HepG2 (cell line): Measurements from ENCODE around the gene HOXA5. TPM values are rescaled to one million over a fixed set of nuclear protein-coding genes. Genes with fewer than 3 reads are reported as not detected.

Source experiments
- GABPB1 ChIP-seq: IDR thresholded peaks from 2 replicates; pipeline ENCODE4 v1.6.1; 2016; ENCODE audit warnings: mild to moderate bottlenecking, missing genetic modification reagents, moderate library complexity, missing compliant biosample characterization
- HHEX ChIP-seq: IDR thresholded peaks from 2 replicates; pipeline ENCODE4 v1.6.1; 2016; ENCODE audit warnings: control low read depth
- RNF219 ChIP-seq: sonication (generic); formaldehyde crosslinking; IDR thresholded peaks from 2 replicates; pipeline ENCODE4 v1.5.0; 2020; ENCODE audit warnings: mild to moderate bottlenecking, missing genetic modification reagents
- TARDBP ChIP-seq: sonication (generic); formaldehyde crosslinking; IDR thresholded peaks from 2 replicates; pipeline ENCODE4 v1.8.0; 2022; ENCODE audit warnings: mild to moderate bottlenecking, missing genetic modification reagents
- TBX3 ChIP-seq: fragments of 450-650 bp; IDR thresholded peaks from 2 replicates; pipeline ENCODE4 v1.6.1; 2017; ENCODE audit warnings: antibody characterized with exemption, mild to moderate bottlenecking, inconsistent platforms, borderline replicate concordance
- ZBTB8A ChIP-seq: sonication (generic); formaldehyde crosslinking; IDR thresholded peaks from 2 replicates; pipeline ENCODE4 v1.4.0; 2020; ENCODE audit warnings: mild to moderate bottlenecking, low read depth, missing genetic modification reagents, borderline replicate concordance
- ZNF234 ChIP-seq: sonication (generic); formaldehyde crosslinking; conservative IDR thresholded peaks from 2 replicates; pipeline ENCODE4 v1.5.1; 2020; ENCODE audit warnings: mild to moderate bottlenecking, missing genetic modification reagents
- ZNF430 ChIP-seq: sonication (generic); formaldehyde crosslinking; IDR thresholded peaks from 2 replicates; pipeline ENCODE4 v1.9.0; 2021; ENCODE audit warnings: mild to moderate bottlenecking, missing genetic modification reagents
- ZNF446 ChIP-seq: sonication (generic); formaldehyde crosslinking; IDR thresholded peaks from 2 replicates; pipeline ENCODE4 v1.5.0; 2020; ENCODE audit warnings: mild to moderate bottlenecking, missing genetic modification reagents
- ZNF687 ChIP-seq: sonication (generic); formaldehyde crosslinking; IDR thresholded peaks from 2 replicates; pipeline ENCODE4 v1.5.1; 2020; ENCODE audit warnings: mild to moderate bottlenecking, missing genetic modification reagents, moderate library complexity
- ZNF790 ChIP-seq: sonication (generic); formaldehyde crosslinking; IDR thresholded peaks from 2 replicates; pipeline ENCODE4 v1.8.0; 2022; ENCODE audit warnings: missing genetic modification reagents, mild to moderate bottlenecking, borderline replicate concordance
- polyA plus RNA-seq, 8 experiments: library from polyadenylated mRNA; depleted of rRNA in 3 of 8; stranded (reverse) in 7 of 8; unstranded in 1 of 8; fragments of >200 nt; fragmentation: Illumina TruSeq in 4 of 8; extraction: Trizol in 4 of 8; gene quantifications; 2 replicates each; pipeline versions ENCODE4 v1.2.1 to v1.2.3, GENCODE V29; 2011 to 2016; ENCODE audit warnings: low read depth in 4 of 8, missing spikeins in 1 of 8, mixed read lengths in 1 of 8; ENCODE audit not compliant: insufficient read depth in 1 of 8
- total RNA-seq, 5 experiments: library from RNA; depleted of rRNA; stranded (reverse); fragments of >200 nt; fragmentation: Illumina TruSeq; extraction: Trizol; gene quantifications; 2 replicates each; pipeline ENCODE4 v1.2.3, GENCODE V29; 2016; ENCODE audit warnings: low read depth in 1 of 5
- TF ChIP-seq, protein P1 (sequence below): IDR thresholded peaks from 2 replicates; pipeline ENCODE4 v1.6.1; 2016
- TF ChIP-seq, protein P2 (sequence below): sonication (generic); formaldehyde crosslinking; IDR thresholded peaks from 2 replicates; pipeline ENCODE4 v1.8.0; 2022; ENCODE audit warnings: mild to moderate bottlenecking, missing genetic modification reagents, moderate library complexity
- TF ChIP-seq, protein P3 (sequence below): sonication (generic); formaldehyde crosslinking; IDR thresholded peaks from 2 replicates; pipeline ENCODE4 v1.4.0; 2020; ENCODE audit warnings: mild to moderate bottlenecking, missing genetic modification reagents, borderline replicate concordance

HOXA5 gene
- total and polyA plus RNA-seq, 2 of the 13 experiments (the other 11 are each of a cell fraction or from before 2014, with no cell fraction given): 3.2 to 3.6 TPM

DNA sequence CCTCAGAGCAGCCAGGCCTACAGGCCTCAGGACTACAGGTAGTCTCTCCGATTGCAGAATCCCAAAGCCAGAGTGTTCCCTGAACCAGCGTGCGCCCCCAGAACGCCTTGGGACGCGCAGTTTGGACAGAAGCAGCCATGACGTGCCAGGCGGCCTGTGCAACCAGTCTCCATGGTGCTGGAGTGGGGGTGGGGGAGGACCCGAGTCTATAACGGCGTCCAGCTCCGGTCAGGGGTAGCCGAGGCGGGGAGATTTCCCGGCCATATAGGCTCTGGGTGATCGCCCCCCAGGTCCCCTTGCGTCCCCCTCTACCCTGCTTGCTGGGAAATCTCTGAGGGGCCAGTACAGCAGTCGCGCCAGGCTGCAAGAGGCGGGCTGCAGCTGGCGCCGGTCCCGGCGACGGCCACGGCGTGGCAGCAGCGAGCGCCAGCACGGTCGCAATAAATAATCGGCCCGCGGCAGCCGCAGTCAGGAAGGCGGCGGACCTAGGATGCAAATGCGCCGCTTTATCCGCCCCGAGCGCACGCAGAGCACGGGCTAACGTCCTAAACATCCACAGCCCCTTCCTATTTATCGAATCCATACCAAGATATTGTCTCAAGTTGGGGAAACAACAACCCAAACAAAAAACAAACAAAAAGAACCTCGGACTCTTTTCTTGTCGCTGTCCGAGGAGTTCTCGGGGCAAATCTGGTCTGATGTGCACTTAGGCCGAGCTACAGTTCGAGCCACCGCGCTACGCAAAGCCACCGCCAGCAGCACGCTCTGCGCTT is 7.3 kb upstream of the HOXA5 start (continued):
- TF ChIP-seq, protein P1, sequence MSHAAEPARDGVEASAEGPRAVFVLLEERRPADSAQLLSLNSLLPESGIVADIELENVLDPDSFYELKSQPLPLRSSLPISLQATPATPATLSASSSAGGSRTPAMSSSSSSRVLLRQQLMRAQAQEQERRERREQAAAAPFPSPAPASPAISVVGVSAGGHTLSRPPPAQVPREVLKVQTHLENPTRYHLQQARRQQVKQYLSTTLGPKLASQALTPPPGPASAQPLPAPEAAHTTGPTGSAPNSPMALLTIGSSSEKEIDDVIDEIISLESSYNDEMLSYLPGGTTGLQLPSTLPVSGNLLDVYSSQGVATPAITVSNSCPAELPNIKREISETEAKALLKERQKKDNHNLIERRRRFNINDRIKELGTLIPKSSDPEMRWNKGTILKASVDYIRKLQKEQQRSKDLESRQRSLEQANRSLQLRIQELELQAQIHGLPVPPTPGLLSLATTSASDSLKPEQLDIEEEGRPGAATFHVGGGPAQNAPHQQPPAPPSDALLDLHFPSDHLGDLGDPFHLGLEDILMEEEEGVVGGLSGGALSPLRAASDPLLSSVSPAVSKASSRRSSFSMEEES (CRISPR knock-in tag): no peak
- TF ChIP-seq TBX3 (no peak), ZNF687 (CRISPR knock-in tag) (peak; percentile 90), ZNF446 (CRISPR knock-in tag) (no peak), RNF219 (CRISPR knock-in tag) (no peak), ZBTB8A (CRISPR knock-in tag) (no peak), ZNF430 (no peak), ZNF790 (0 out of 2 replicates have a peak, but pooled peaks have one; percentile 20), TARDBP (peak; percentile 40; the same call in 1 of the 2 replicates), HHEX (CRISPR knock-in tag) (no peak), ZNF234 (no peak), GABPB1 (CRISPR knock-in tag) (peak; percentile 59)
- TF ChIP-seq, protein P2, sequence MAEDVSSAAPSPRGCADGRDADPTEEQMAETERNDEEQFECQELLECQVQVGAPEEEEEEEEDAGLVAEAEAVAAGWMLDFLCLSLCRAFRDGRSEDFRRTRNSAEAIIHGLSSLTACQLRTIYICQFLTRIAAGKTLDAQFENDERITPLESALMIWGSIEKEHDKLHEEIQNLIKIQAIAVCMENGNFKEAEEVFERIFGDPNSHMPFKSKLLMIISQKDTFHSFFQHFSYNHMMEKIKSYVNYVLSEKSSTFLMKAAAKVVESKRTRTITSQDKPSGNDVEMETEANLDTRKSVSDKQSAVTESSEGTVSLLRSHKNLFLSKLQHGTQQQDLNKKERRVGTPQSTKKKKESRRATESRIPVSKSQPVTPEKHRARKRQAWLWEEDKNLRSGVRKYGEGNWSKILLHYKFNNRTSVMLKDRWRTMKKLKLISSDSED (CRISPR knock-in tag): no peak
- TF ChIP-seq, protein P3, sequence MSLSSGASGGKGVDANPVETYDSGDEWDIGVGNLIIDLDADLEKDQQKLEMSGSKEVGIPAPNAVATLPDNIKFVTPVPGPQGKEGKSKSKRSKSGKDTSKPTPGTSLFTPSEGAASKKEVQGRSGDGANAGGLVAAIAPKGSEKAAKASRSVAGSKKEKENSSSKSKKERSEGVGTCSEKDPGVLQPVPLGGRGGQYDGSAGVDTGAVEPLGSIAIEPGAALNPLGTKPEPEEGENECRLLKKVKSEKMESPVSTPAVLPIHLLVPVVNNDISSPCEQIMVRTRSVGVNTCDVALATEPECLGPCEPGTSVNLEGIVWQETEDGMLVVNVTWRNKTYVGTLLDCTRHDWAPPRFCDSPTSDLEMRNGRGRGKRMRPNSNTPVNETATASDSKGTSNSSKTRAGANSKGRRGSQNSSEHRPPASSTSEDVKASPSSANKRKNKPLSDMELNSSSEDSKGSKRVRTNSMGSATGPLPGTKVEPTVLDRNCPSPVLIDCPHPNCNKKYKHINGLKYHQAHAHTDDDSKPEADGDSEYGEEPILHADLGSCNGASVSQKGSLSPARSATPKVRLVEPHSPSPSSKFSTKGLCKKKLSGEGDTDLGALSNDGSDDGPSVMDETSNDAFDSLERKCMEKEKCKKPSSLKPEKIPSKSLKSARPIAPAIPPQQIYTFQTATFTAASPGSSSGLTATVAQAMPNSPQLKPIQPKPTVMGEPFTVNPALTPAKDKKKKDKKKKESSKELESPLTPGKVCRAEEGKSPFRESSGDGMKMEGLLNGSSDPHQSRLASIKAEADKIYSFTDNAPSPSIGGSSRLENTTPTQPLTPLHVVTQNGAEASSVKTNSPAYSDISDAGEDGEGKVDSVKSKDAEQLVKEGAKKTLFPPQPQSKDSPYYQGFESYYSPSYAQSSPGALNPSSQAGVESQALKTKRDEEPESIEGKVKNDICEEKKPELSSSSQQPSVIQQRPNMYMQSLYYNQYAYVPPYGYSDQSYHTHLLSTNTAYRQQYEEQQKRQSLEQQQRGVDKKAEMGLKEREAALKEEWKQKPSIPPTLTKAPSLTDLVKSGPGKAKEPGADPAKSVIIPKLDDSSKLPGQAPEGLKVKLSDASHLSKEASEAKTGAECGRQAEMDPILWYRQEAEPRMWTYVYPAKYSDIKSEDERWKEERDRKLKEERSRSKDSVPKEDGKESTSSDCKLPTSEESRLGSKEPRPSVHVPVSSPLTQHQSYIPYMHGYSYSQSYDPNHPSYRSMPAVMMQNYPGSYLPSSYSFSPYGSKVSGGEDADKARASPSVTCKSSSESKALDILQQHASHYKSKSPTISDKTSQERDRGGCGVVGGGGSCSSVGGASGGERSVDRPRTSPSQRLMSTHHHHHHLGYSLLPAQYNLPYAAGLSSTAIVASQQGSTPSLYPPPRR (CRISPR knock-in tag): no peak
